DND-41 (cell line): ENCODE measurements around the gene GNB1L.

Experiments used
- ATAC-seq: fragments of 200-7000 bp; cut with Tn5 transposase; 3 replicates; pipeline ENCODE4 v1.9.1; 2021; ENCODE audit warnings: low read depth; ENCODE audit not compliant: insufficient read depth
- DNase-seq: peaks from one replicate; pipeline ENCODE4 v3.0.0-alpha.2; 2020
- H2AFZ ChIP-seq: 2 replicates; pipeline ENCODE4 v1.6.0; 2012; ENCODE audit warnings: low read depth, low read length
- H3K27ac ChIP-seq: 2 replicates; pipeline ENCODE4 v1.5.1; 2012; ENCODE audit warnings: low read length, inconsistent platforms
- H3K27me3 ChIP-seq: fragments of 200-600 bp; sonication (generic); 2 replicates; pipeline ENCODE4 v1.6.0; 2012; ENCODE audit warnings: low read length, mild to moderate bottlenecking, inconsistent platforms; ENCODE audit not compliant: insufficient read depth, poor library complexity
- H3K36me3 ChIP-seq: 2 replicates; pipeline ENCODE4 v1.5.1; 2012; ENCODE audit warnings: low read length, inconsistent platforms; ENCODE audit not compliant: insufficient read depth
- H3K4me1 ChIP-seq: 2 replicates; pipeline ENCODE4 v1.5.1; 2012; ENCODE audit warnings: mild to moderate bottlenecking, low read length; ENCODE audit not compliant: insufficient read depth
- H3K4me2 ChIP-seq: 2 replicates; pipeline ENCODE4 v1.6.0; 2012; ENCODE audit warnings: mild to moderate bottlenecking, moderate library complexity, low read length, inconsistent platforms; ENCODE audit not compliant: insufficient read depth
- H3K4me3 ChIP-seq, 2 experiments: fragments of 200-600 bp in 1 of 2; shearing (Covaris generic) in 1 of 2; 2 replicates each; pipeline ENCODE4 v1.5.1; 2012 to 2016; ENCODE audit warnings: inconsistent platforms in 2 of 2, low read length in 2 of 2, mild to moderate bottlenecking in 2 of 2, low read depth in 1 of 2, moderate library complexity in 1 of 2
- H3K79me2 ChIP-seq: 2 replicates; pipeline ENCODE4 v1.6.0; 2012; ENCODE audit warnings: low read length, inconsistent platforms; ENCODE audit not compliant: insufficient read depth
- H3K9ac ChIP-seq: 2 replicates; pipeline ENCODE4 v1.6.0; 2012; ENCODE audit warnings: low read depth, mild to moderate bottlenecking, inconsistent platforms, low read length, moderate library complexity
- H3K9me3 ChIP-seq: 2 replicates; pipeline ENCODE4 v1.5.1; 2012; ENCODE audit warnings: low read length, moderate library complexity, mild to moderate bottlenecking, inconsistent platforms; ENCODE audit not compliant: insufficient read depth, severe bottlenecking
- H4K20me1 ChIP-seq: 2 replicates; pipeline ENCODE4 v1.6.0; 2012; ENCODE audit warnings: low read length; ENCODE audit not compliant: insufficient read depth
- EZH2 ChIP-seq: IDR thresholded peaks from 3 replicates; pipeline ENCODE4 v1.6.1; 2012; ENCODE audit warnings: borderline replicate concordance, low read depth, mild to moderate bottlenecking, moderate library complexity, low read length, inconsistent platforms; ENCODE audit not compliant: severe bottlenecking
- TF ChIP-seq, protein P1 (sequence below): IDR thresholded peaks from 2 replicates; pipeline ENCODE4 v1.5.1; 2012; ENCODE audit warnings: borderline replicate concordance, low read length, moderate library complexity, mild to moderate bottlenecking; ENCODE audit not compliant: poor library complexity, severe bottlenecking; ENCODE audit errors: extremely low read depth

Gene GNB1L

DNA sequence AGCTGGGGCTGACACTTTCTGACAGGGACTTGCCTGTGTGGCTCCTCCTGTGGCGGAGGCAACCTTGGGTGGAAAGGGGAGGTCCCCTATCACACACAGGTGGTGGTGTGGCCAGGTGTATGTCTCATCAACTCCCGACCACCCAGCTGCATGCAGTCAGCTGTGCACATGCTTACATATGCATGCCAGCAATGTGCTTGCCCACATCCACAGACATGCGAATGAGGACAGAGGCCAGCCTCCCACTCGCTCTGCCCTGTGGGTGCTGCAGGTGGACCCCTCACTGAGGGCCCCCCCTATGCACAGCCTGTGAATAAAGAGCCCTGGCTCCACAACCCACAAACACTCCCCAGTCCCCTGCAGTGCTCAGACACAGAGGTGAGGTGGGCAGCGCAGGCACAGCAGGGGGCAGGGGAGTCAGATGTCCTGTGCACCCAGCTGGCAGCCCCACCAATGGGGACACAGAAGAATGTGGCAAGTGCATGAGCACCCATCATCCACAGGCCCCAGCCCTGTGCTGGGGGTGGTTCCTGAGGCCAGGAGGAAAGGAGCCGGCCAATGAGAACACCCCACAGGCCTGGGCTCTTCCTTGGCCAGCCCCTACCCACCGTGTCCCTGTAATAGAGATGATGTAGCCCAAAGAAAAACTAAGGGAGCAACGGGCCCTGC, 9.5 kb downstream of the GNB1L start:
- DNase-seq: no peak
- peaks cover 61% of the 10 kb centered on the region for H3K36me3 ChIP-seq
- H3K4me1 ChIP-seq: peaks cover under 1% of the 10 kb centered on the region; the same call in 1 of the 2 replicates
- H3K9ac ChIP-seq: no peak overlapping the region
- H2AFZ ChIP-seq: no peak overlapping the region
- no peak overlapping the region; the same call in 1 of the 2 replicates for H3K27ac ChIP-seq
- no peaks in the 10 kb centered on the region for H3K9me3 ChIP-seq
- TF ChIP-seq, protein P1, sequence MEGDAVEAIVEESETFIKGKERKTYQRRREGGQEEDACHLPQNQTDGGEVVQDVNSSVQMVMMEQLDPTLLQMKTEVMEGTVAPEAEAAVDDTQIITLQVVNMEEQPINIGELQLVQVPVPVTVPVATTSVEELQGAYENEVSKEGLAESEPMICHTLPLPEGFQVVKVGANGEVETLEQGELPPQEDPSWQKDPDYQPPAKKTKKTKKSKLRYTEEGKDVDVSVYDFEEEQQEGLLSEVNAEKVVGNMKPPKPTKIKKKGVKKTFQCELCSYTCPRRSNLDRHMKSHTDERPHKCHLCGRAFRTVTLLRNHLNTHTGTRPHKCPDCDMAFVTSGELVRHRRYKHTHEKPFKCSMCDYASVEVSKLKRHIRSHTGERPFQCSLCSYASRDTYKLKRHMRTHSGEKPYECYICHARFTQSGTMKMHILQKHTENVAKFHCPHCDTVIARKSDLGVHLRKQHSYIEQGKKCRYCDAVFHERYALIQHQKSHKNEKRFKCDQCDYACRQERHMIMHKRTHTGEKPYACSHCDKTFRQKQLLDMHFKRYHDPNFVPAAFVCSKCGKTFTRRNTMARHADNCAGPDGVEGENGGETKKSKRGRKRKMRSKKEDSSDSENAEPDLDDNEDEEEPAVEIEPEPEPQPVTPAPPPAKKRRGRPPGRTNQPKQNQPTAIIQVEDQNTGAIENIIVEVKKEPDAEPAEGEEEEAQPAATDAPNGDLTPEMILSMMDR: no peak
- no peak for TF ChIP-seq EZH2
- peaks cover 92% of the 10 kb centered on the region for H3K79me2 ChIP-seq
- H3K4me3 ChIP-seq: no peak overlapping the region
- peak; percentile 20; the same call in 2 of the 3 replicates for ATAC-seq
- H4K20me1 ChIP-seq: peaks cover 76% of the 10 kb centered on the region
- H3K4me2 ChIP-seq: no peak overlapping the region
- no peaks in the 10 kb centered on the region for H3K27me3 ChIP-seq

DNA sequence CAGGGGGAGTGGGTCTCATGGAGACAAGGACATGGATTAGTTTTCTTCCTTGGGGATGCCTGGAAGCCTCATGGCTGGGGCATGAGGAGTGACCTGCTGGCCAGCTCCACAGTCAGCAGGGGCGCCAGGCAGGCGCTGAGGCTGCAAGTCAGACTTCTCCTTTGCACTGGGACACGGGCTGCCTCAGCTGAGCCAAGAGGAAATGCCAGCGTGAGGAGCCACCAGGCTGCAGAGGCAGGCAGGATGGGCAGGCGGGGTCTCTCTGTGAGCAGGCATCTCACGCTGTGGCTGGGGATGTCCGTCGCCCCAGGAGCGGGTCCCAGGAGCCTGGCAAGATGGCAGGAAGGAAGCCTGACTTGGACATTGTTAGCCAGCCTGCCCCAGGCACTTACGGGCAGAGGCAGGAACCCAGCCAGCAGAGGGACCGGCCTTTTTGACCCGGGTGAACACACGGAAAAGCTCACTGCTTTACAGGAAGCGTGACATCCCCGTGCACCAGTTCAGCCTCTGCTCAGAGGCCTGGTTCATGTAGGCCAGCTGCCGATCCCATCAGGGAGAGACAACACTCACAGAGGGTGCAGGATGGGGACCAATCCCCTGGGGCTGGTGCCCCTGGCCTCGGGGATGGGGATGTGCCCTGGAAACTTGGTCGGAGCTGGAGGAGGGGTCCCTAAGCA, 10.2 kb downstream of the GNB1L start:
- peaks cover 90% of the 10 kb centered on the region for H3K79me2 ChIP-seq
- peak; percentile 12; the same call in 1 of the 3 replicates for ATAC-seq
- no peak overlapping the region for H3K4me3 ChIP-seq
- H3K4me2 ChIP-seq: no peak overlapping the region
- no peak for TF ChIP-seq EZH2
- TF ChIP-seq, protein P1: no peak
- H4K20me1 ChIP-seq: peaks cover 70% of the 10 kb centered on the region
- peaks cover 58% of the 10 kb centered on the region for H3K36me3 ChIP-seq
- H3K4me1 ChIP-seq: no peaks in the 10 kb centered on the region; the same call in 1 of the 2 replicates
- no peak overlapping the region for H2AFZ ChIP-seq
- no peaks in the 10 kb centered on the region for H3K9me3 ChIP-seq
- H3K27me3 ChIP-seq: no peaks in the 10 kb centered on the region
- H3K9ac ChIP-seq: no peak overlapping the region
- no peak for DNase-seq
- peak overlapping the region; percentile 32; the same call in 1 of the 2 replicates for H3K27ac ChIP-seq

DNA sequence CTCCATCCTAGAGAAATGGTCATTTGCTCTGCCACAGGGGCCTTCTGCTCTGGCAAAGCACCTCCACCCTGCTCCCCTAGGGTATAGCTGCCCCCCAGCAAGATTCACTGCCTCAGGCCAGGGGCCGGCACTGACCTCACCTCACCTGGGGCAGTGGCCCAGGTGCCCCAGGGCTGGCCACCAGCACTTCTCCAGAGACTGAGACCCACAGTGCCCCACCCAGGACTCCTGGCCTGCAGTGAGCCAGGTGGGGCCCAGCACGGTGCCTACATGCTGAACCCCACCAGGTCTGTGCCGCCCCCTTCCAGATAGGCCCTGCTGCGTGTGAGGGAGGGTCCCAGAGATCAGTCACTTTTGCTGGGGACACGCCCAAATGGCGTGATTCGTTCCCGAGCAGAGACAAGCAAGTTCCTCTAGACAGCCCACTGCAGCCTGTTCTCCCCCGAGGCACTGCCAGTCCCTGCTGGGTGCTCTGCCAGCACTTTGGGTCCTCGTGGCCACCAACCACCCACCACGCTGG, 10.8 kb downstream of the GNB1L start:
- DNase-seq (no peak), ATAC-seq (peak; percentile 13; the same call in 1 of the 3 replicates)
- peaks cover 55% of the 10 kb centered on the region for H3K36me3 ChIP-seq
- peaks cover 68% of the 10 kb centered on the region for H4K20me1 ChIP-seq
- H3K27me3 ChIP-seq: no peaks in the 10 kb centered on the region
- H3K4me2 ChIP-seq: no peak overlapping the region
- no peak for TF ChIP-seq EZH2
- TF ChIP-seq, protein P1: no peak
- no peak overlapping the region for H2AFZ ChIP-seq
- H3K4me1 ChIP-seq: no peaks in the 10 kb centered on the region; the same call in 1 of the 2 replicates
- H3K27ac ChIP-seq: peak overlapping the region; percentile 32; the same call in 1 of the 2 replicates
- peaks cover 90% of the 10 kb centered on the region for H3K79me2 ChIP-seq
- H3K9me3 ChIP-seq: no peaks in the 10 kb centered on the region
- H3K4me3 ChIP-seq: no peak overlapping the region
- no peak overlapping the region for H3K9ac ChIP-seq
